ENCODE data around the gene MOCS1. TPM values are rescaled to one million over a fixed set of nuclear protein-coding genes. Genes with fewer than 3 reads are reported as not detected.

The MOCS1 gene
- total RNA-seq, 1 donor from 2014 or later = 29.7 TPM

DNA sequence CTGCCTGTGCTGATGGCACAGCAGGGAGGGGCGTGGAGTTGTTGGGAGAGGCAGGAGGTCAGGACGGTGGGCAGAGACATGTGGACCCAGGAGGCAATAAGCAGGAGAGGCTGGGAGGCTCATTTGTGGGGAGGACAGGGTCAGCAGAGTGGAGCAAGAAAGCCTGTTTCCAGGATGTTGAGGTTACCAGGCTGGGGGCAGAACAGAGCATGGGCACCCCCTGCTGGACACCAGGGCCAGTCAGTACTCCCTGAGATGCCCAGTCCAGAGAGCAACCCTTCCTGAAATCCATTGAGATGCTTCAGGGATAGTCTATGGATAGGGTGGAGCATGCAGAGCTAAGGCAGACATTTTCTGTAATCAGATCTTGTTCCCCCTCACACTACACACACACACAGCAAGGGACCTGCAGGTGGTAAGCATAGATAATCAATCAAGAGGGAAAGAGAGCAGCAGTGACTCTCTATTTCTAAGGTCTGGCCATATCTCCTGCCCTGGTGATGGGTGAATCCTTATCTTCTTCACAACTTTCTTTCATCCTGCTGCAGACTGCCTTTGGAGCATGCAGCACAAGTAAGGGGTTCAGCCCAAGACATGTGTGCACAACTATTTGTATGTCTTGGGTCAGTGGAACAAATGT lies 41.7 kb downstream of the MOCS1 start:
- DNase-seq = peak; percentile 83
- intact Hi-C loops (cut with DNase I) = loop anchor here (2.0 kb wide), 1 partner anchor 516 kb away; no protein-coding TSS in a partner anchor
- ATAC-seq (ENCODE audit: poor library complexity) = peak; percentile 62

DNA sequence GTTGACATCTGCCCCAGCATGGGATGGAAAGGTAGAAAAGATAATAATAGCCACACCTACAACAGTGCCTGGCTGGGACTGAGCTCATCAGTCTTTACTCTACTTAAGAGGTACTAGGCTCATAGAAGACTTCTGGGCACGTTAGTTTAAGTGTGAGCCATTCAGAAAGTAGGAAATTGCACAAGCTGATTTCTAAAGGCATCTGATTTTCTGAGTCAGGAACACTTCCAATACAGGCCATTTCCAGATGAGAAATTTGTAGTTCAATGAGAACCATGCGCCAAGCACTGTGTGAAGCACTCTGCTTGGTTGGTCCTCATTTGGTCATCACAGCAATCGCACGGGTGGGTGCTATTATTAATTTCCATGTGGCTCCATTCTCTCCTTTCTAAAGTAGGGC lies 42.3 kb downstream of the MOCS1 start:
- intact Hi-C loops (cut with DNase I) = loop anchor here (2.0 kb wide), 1 partner anchor 515 kb away; no protein-coding TSS in a partner anchor
- DNase-seq (no peak), ATAC-seq (ENCODE audit: poor library complexity) (no peak)

DNA sequence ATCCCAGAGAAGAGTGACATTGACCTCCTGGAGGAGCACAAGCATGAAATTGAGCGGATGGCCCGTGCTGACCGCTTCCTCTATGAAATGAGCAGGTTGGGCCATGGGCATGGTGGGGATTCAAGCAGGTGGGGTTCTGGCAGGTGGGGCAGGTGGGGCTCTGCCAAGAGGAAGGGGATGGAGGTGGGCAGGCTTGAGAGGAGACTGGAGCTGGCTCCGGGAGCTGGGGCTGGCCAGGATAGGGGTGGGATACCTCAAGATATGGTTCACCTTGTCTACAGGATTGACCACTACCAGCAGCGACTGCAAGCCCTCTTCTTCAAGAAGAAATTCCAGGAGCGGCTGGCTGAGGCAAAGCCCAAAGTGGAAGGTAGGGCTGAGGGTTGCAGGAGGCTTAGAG lies 42.9 kb downstream of the MOCS1 start:
- ATAC-seq (ENCODE audit: poor library complexity) = no peak
- no peak for DNase-seq
- intact Hi-C loops (cut with DNase I) = no loop called here

GRCh38 chr6:39889229-39889628 lies 45.0 kb downstream of the MOCS1 start:
- DNase-seq = no peak
- no peak for ATAC-seq (ENCODE audit: poor library complexity)
- intact Hi-C loops (cut with DNase I) = no loop called here

DNA sequence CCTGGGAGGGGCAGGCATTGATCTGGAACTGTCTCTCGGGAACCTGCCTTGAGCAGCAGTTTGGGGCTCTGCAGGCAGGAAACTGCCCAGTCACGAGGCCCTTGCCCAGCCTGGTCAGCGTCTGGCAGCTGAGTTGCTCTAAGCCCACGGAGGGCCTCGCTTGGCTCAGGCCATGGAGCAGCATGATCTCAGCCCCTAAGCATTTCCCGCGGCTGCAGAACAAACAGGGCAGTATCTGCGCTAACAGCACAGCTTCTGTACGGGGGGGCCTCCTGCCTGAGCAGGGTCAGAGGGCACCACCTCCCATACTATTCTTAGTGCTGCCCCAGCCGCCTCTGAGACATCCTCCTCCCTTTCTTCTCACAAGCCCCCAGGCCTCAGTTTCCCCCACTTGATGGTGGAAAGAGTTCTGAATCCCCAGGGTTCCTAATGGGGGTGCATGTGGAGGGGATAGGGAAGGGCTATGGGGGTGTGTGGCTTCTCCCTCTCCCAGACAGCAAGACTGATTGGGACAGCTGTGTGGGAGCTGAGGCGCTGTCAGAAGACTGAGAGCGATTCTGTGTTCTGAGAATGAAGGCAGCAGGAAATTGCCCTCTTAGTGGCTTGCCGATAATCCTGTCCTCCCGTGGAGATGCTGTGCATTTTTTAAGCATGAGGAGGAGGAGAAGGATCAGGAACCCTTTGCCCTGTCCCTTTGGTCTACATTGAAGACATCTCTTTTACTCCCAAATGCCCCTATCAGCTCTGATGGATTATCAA lies 46.4 kb downstream of the MOCS1 start:
- DNase-seq (peak; percentile 87), ATAC-seq (ENCODE audit: poor library complexity) (peak; percentile 90)
- intact Hi-C loops (cut with DNase I) = no loop called here

- intact Hi-C loops (cut with DNase I) = no loop called here
- ATAC-seq (ENCODE audit: poor library complexity) = no peak
- no peak for DNase-seq
These were observed 47.4 kb downstream of the MOCS1 start for GRCh38 chr6:39886871-39887270.

- intact Hi-C loops (cut with DNase I) = no loop called here
- DNase-seq = no peak
- no peak for ATAC-seq (ENCODE audit: poor library complexity)
These were observed 48.6 kb downstream of the MOCS1 start for GRCh38 chr6:39885691-39886090.

- ATAC-seq (ENCODE audit: poor library complexity) (no peak), DNase-seq (no peak)
- intact Hi-C loops (cut with DNase I) = no loop called here
These were observed 49.6 kb downstream of the MOCS1 start for GRCh38 chr6:39884696-39885095.

GRCh38 chr6:39882531-39882899 lies 51.7 kb downstream of the MOCS1 start:
- peak; percentile 56 for ATAC-seq (ENCODE audit: poor library complexity)
- peak; percentile 62 for DNase-seq
- intact Hi-C loops (cut with DNase I) = no loop called here

- ATAC-seq (ENCODE audit: poor library complexity) = peak; percentile 35
- intact Hi-C loops (cut with DNase I) = no loop called here
- no peak for DNase-seq
These were observed 52.3 kb downstream of the MOCS1 start for GRCh38 chr6:39881851-39882530.

DNA sequence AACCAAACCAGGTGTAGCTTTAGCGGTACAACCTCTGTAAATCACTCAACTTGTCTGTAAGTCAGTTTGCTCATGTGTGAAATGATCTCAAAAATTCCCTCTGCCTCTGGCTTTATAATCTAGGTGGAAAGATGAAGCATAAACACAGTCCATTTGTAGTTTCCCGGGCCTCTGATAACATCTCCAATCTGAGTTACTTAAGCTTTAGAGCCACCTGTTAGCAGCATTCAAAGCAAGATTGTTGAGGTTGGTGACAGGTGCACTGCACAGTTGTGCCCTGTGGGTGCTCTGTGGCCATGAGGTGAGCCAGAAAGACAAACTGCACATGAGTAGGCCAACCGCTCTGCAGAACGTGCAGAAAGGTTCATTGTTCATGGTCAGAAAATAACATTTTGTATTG lies 53.7 kb downstream of the MOCS1 start:
- intact Hi-C loops (cut with DNase I) = no loop called here
- ATAC-seq (ENCODE audit: poor library complexity) = no peak
- no peak for DNase-seq

DNA sequence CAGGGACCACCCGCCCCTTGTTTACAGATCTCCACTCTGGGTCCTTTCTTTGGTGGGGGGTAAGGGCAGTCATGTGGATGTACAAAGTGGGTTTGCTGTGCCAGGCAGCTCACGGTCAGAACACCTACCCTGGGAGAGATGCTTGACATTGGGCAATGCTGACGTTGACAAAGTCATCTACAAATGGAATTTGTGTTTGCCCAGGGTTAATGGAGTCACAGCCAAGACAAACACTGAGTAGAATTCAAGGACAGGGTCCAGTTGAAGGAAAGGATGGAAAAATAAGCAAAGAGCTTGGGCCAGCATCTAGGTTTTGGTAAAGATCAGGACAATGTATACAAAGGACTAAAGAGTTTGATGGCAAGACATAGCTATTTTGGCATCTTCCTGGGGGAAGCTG lies 54.7 kb downstream of the MOCS1 start:
- intact Hi-C loops (cut with DNase I) = no loop called here
- ATAC-seq (ENCODE audit: poor library complexity) (no peak), DNase-seq (no peak)

DNA sequence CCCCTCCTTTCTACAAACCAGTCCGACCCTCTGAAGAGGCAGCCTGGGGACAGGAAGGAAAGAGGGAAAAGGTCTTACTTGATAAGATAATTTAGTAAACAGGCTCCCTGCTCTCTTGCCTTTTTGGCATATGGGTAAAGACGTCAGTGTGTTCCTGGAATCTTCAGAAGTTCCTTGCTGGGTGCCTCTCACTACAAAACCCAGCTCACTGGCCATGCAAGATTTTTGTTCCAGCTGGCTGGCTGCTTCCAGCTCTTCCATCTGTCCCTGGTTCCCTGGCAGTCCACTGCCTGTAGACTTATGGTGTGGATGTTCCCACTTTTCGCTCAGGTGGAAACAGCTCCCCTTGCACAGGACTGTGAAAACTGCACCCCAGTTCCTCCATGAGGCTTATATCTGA lies 57.4 kb downstream of the MOCS1 start:
- DNase-seq = no peak
- intact Hi-C loops (cut with DNase I) = no loop called here
- no peak for ATAC-seq (ENCODE audit: poor library complexity)

DNA sequence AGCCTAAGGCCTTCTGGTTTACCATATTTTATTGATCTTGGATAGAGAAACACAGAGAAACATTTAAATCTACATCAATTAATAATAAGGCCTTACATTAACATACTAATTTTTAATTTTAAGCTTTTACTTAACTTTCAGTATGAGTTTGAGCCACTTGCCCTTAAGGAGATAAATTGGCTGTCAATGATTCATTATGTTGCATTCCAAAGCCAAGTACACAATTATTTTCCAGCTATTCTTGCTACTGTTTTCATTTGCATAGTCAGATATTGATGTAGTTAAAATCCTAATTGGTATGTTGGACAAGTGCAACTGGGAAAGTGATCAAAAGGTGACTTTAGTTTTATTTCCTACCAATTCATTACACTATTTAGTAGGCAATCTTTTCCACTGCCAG lies 58.2 kb downstream of the MOCS1 start:
- DNase-seq = no peak
- intact Hi-C loops (cut with DNase I) = no loop called here
- ATAC-seq (ENCODE audit: poor library complexity) = no peak

DNA sequence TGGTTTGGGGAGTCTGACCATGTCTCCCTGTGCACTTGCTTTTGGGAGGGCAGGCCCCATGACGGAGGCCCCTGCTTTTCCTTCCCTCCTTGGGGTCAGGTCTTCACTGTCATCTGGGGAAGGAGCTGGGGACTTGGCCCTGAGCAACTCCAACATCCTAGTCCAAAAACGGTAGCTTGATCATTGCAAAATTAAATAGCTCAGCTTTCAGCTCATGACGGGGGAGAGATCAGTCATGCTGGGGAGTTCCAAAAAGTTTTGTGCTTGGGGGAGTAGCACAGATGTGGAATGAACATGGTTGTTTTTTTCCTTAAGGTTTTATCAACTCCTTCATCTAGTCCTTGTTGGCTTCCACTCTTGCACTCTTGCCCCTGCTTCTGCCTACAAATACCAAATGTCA lies 60.8 kb downstream of the MOCS1 start:
- intact Hi-C loops (cut with DNase I) = no loop called here
- DNase-seq (no peak), ATAC-seq (ENCODE audit: poor library complexity) (no peak)

- DNase-seq = no peak
- no peak for ATAC-seq (ENCODE audit: poor library complexity)
- intact Hi-C loops (cut with DNase I) = no loop called here
These were observed 63.3 kb downstream of the MOCS1 start for GRCh38 chr6:39870950-39871349.

DNA sequence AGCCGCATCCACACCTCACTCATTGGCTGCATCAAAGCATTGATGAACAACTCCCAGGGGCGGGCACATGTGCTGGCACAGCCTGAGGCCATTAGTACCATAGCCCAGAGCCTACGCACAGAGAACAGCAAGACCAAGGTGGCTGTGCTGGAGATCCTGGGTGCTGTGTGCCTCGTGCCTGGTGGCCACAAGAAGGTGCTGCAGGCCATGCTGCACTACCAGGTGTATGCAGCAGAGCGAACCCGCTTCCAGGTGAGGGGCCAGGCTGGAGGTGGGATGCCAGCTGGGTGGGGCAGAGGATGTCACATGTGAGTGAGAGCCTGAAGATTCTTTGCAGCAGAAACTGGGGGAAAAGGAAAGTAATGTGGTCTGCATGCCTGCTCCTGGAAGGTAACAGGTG lies 66.7 kb downstream of the MOCS1 start:
- ATAC-seq (ENCODE audit: poor library complexity) (no peak), DNase-seq (no peak)
- intact Hi-C loops (cut with DNase I) = no loop called here

GRCh38 chr6:39865011-39865888 lies 69.0 kb downstream of the MOCS1 start:
- DNase-seq = peak; percentile 68
- intact Hi-C loops (cut with DNase I) = no loop called here
- ATAC-seq (ENCODE audit: poor library complexity) = peak; percentile 45

DNA sequence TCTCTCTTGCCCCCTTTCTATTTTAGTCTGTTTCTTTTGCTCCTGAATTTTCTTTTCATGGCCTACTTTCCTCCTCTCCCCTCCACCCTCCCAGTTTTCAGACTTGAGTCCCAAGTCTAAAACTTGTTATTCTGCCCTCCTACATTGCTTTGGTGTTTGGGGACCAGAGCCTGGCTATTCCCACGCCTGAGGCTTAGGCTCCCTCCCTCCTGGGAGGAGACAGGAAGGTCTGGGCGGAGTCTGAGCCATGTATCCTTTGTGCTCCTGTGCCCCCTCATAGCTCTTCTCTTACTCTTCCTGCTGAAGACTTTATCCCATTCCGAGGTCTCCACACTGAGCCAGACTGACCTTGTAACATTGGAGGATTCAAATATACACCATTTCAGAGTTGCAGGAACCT lies 72.6 kb downstream of the MOCS1 start:
- ATAC-seq (ENCODE audit: poor library complexity) = peak; percentile 43
- DNase-seq = no peak
- intact Hi-C loops (cut with DNase I) = no loop called here

Measured in Right ventricle myocardium superior (tissue), 1 donor.